Activated CD8-positive, alpha-beta memory T cell treated with anti-CD3 and anti-CD28 coated beads for 24 hours (primary cell): ENCODE results near the gene GPANK1.
"Not testable (repeated sequence)": the region's sequence is repeated elsewhere in the genome, so short reads cannot be mapped to it uniquely, and the experiment has no call there.

Source experiments
- DNase-seq: peaks from one replicate; pipeline ENCODE4 v3.0.0-alpha.2; 2020

Gene GPANK1

GRCh38 chr6:31664790-31665500, at the start of gene GPANK1:
Gene GPANK1, minus strand, starts transcription at chr6:31664997. Its CDS starts 519 bp downstream, at chr6:31664478.
- peak; percentile 90 for DNase-seq

- DNase-seq, result no peak
These were observed 49.3 kb upstream of the GPANK1 start for GRCh38 chr6:31713991-31714684.

GRCh38 chr6:31713465-31713864, 48.7 kb upstream of the GPANK1 start:
- DNase-seq, result no peak

- no peak for DNase-seq
These were observed 47.5 kb upstream of the GPANK1 start for GRCh38 chr6:31712296-31712695.

GRCh38 chr6:31711233-31711632, 46.4 kb upstream of the GPANK1 start:
- DNase-seq, result no peak

GRCh38 chr6:31710523-31711219, 45.9 kb upstream of the GPANK1 start:
- DNase-seq, result no peak

GRCh38 chr6:31709157-31709556, 44.4 kb upstream of the GPANK1 start:
- not testable (repeated sequence) for DNase-seq

GRCh38 chr6:31708224-31708623, 43.4 kb upstream of the GPANK1 start:
- no peak for DNase-seq

GRCh38 chr6:31707701-31708100, 42.9 kb upstream of the GPANK1 start:
- no peak for DNase-seq

- DNase-seq, result no peak
These were observed 41.8 kb upstream of the GPANK1 start, which contains the start of gene LY6G6F for GRCh38 chr6:31706599-31706998. Gene LY6G6F, plus strand, starts transcription at chr6:31706866. Its CDS starts 41 bp downstream, at chr6:31706907.

GRCh38 chr6:31705931-31706330, 41.1 kb upstream of the GPANK1 start:
- no peak for DNase-seq

GRCh38 chr6:31702819-31703716, 38.3 kb upstream of the GPANK1 start, which contains the start of gene ABHD16A:
Gene ABHD16A, minus strand, starts transcription at chr6:31703324. Its CDS starts 43 bp downstream, at chr6:31703281.
- DNase-seq, result peak; percentile 98

- DNase-seq, result no peak
These were observed 37.6 kb upstream of the GPANK1 start for GRCh38 chr6:31702405-31702818.

GRCh38 chr6:31701666-31702404, 37.0 kb upstream of the GPANK1 start:
- DNase-seq, result no peak

- DNase-seq, result no peak
These were observed 36.1 kb upstream of the GPANK1 start for GRCh38 chr6:31700740-31701401.

- DNase-seq, result no peak
These were observed 32.8 kb upstream of the GPANK1 start for GRCh38 chr6:31697555-31697954.

GRCh38 chr6:31693535-31693934, 28.7 kb upstream of the GPANK1 start:
- DNase-seq, result no peak

GRCh38 chr6:31692886-31693285, 28.1 kb upstream of the GPANK1 start:
- DNase-seq, result no peak

GRCh38 chr6:31692353-31692752, 27.6 kb upstream of the GPANK1 start:
- DNase-seq, result no peak

- DNase-seq, result no peak
These were observed 26.8 kb upstream of the GPANK1 start for GRCh38 chr6:31691564-31692108.

- no peak for DNase-seq
These were observed 26.3 kb upstream of the GPANK1 start for GRCh38 chr6:31691078-31691463.
